NB4 (cell line): Measurements from ENCODE around the gene CAP2.

Experiments
- DNase-seq: peaks from one replicate; pipeline ENCODE4 v3.0.0; 2010; ENCODE audit warnings: low read depth
- H3K4me3 ChIP-seq: one replicate; pipeline ENCODE4 v1.5.1; 2011; ENCODE audit warnings: mild to moderate bottlenecking, low read depth, low read length, moderate library complexity
- CTCF ChIP-seq: IDR thresholded peaks from one replicate; pipeline ENCODE4 v1.5.1; 2012; ENCODE audit warnings: low read depth, low read length
- MAX ChIP-seq: IDR thresholded peaks from 2 replicates; pipeline ENCODE4 v1.6.1; 2011; ENCODE audit warnings: low read depth, low read length
- MYC ChIP-seq: IDR thresholded peaks from 2 replicates; pipeline ENCODE4 v1.6.1; 2011; ENCODE audit warnings: low read depth, low read length
- POLR2A ChIP-seq: IDR thresholded peaks from 2 replicates; pipeline ENCODE4 v1.6.1; 2011; ENCODE audit warnings: mild to moderate bottlenecking; ENCODE audit not compliant: insufficient read length; ENCODE audit errors: extremely low read depth

CAP2 gene

GRCh38 chr6:17469006-17469832 is 75.8 kb downstream of the CAP2 start:
- H3K4me3 ChIP-seq = no peak overlapping the region
- DNase-seq = no peak
- TF ChIP-seq MYC (no peak), MAX (no peak), POLR2A (no peak), CTCF (no peak)

- TF ChIP-seq MYC (no peak), MAX (no peak), CTCF (no peak), POLR2A (no peak)
- no peak for DNase-seq
- H3K4me3 ChIP-seq = no peak overlapping the region
These were observed 77.0 kb downstream of the CAP2 start for GRCh38 chr6:17470202-17470937.

GRCh38 chr6:17470938-17471327 is 77.5 kb downstream of the CAP2 start:
- TF ChIP-seq POLR2A = no peak
- TF ChIP-seq MYC = no peak
- no peak for TF ChIP-seq CTCF
- no peak for TF ChIP-seq MAX
- peak; percentile 8 for DNase-seq
- no peak overlapping the region for H3K4me3 ChIP-seq

- TF ChIP-seq MAX (no peak), POLR2A (no peak), MYC (no peak), CTCF (no peak)
- DNase-seq = no peak
- no peak overlapping the region for H3K4me3 ChIP-seq
These were observed 79.3 kb downstream of the CAP2 start for GRCh38 chr6:17472653-17473183.

- TF ChIP-seq POLR2A (no peak), CTCF (no peak), MYC (no peak), MAX (no peak)
- no peak for DNase-seq
- H3K4me3 ChIP-seq = no peak overlapping the region
These were observed 80.2 kb downstream of the CAP2 start for GRCh38 chr6:17473554-17473953.
